PC-9 (cell line): ENCODE measurements around the gene ADAMTS19. TPM values are rescaled to one million over a fixed set of nuclear protein-coding genes. Genes with fewer than 3 reads are reported as not detected.

Experiments used
- BruUV-seq: library from RNA; stranded (reverse); fragments of 400-500 nt; replicated peaks from 2 replicates; lab custom pipeline; 2021; lab: Mats Ljungman, UMichigan
- CTCF ChIA-PET: fragments of 300-600 bp; sonication (Branson Sonifier 250); formaldehyde crosslinking; loops from one replicate; lab custom pipeline; 2022; ENCODE audit warnings: antibody characterized with exemption; lab: Charles Lee
- POLR2A ChIA-PET: fragments of 300-600 bp; sonication (Branson Sonifier 250); formaldehyde crosslinking; loops from one replicate; lab custom pipeline; 2022; ENCODE audit warnings: antibody characterized with exemption; ENCODE audit not compliant: unreplicated experiment; lab: Charles Lee
- DNase-seq, 2 experiments: peaks; one replicate each; pipeline versions ENCODE4 v3.0.0 to v3.0.0-alpha.2; 2015 to 2022; ENCODE audit warnings: mixed read lengths in 1 of 2
- H2AFZ ChIP-seq: fragments of 200-600 bp; sonication (generic); 2 replicates; pipeline ENCODE4 v1.8.1; 2017; ENCODE audit warnings: antibody characterized with exemption
- H3F3A ChIP-seq: fragments of 200-600 bp; sonication (generic); 2 replicates; pipeline ENCODE4 v1.8.1; 2017; ENCODE audit warnings: antibody characterized with exemption, mild to moderate bottlenecking, low read depth; ENCODE audit not compliant: insufficient read depth
- H3K27ac ChIP-seq: fragments of 200-600 bp; sonication (generic); 2 replicates; pipeline ENCODE4 v1.6.1; 2016; ENCODE audit warnings: mixed run types
- H3K27me3 ChIP-seq: fragments of 200-600 bp; sonication (generic); 2 replicates; pipeline ENCODE4 v1.6.1; 2016; ENCODE audit warnings: low read depth, mixed run types; ENCODE audit not compliant: insufficient read depth
- H3K36me3 ChIP-seq: fragments of 200-600 bp; sonication (generic); 2 replicates; pipeline ENCODE4 v1.6.1; 2016; ENCODE audit warnings: low read depth, mixed run types
- H3K4me1 ChIP-seq: fragments of 200-600 bp; sonication (generic); replicated peaks from 2 replicates; pipeline ENCODE4 v1.6.1; 2016; ENCODE audit warnings: mixed run types; ENCODE audit not compliant: insufficient read depth
- H3K4me2 ChIP-seq: fragments of 200-600 bp; sonication (generic); 2 replicates; pipeline ENCODE4 v1.6.1; 2017; ENCODE audit warnings: mixed run types
- H3K4me3 ChIP-seq: fragments of 200-600 bp; sonication (generic); 2 replicates; pipeline ENCODE4 v1.6.1; 2016; ENCODE audit warnings: mixed run types
- H3K79me2 ChIP-seq: fragments of 200-600 bp; sonication (generic); 2 replicates; pipeline ENCODE4 v1.6.1; 2017; ENCODE audit warnings: low read depth, mixed run types
- H3K9me2 ChIP-seq: fragments of 200-600 bp; sonication (generic); 2 replicates; pipeline ENCODE4 v1.8.1; 2017; ENCODE audit warnings: mild to moderate bottlenecking; ENCODE audit not compliant: insufficient read depth
- H3K9me3 ChIP-seq: fragments of 200-600 bp; sonication (generic); 2 replicates; pipeline ENCODE4 v1.8.1; 2016; ENCODE audit warnings: low read depth; ENCODE audit not compliant: insufficient read depth
- H4K20me1 ChIP-seq: fragments of 200-600 bp; sonication (generic); 2 replicates; pipeline ENCODE4 v1.8.1; 2017; ENCODE audit not compliant: insufficient read depth
- EZH2 ChIP-seq: fragments of 200-600 bp; sonication (generic); IDR thresholded peaks from 2 replicates; pipeline ENCODE4 v1.8.0; 2017; ENCODE audit warnings: antibody characterized with exemption, low read depth
- intact Hi-C: fragments of 100-400 bp; cut with micrococcal nuclease; formaldehyde crosslinking; loops from one replicate; pipeline ENCODE4 v1.10.0; 2022; ENCODE audit not compliant: unreplicated experiment
- total RNA-seq: library from RNA; stranded (reverse); gene quantifications from 2 replicates; pipeline ENCODE4 v1.2.3, GENCODE V29; 2021
- TF ChIP-seq, protein P1 (sequence below): fragments of 200-600 bp; sonication (generic); conservative IDR thresholded peaks from 2 replicates; pipeline ENCODE4 v1.6.1; 2017; ENCODE audit warnings: mixed run types, antibody characterized with exemption, mild to moderate bottlenecking, moderate library complexity

Gene ADAMTS19
- total RNA-seq, 1 experiment from 2014 or later = not detected

DNA sequence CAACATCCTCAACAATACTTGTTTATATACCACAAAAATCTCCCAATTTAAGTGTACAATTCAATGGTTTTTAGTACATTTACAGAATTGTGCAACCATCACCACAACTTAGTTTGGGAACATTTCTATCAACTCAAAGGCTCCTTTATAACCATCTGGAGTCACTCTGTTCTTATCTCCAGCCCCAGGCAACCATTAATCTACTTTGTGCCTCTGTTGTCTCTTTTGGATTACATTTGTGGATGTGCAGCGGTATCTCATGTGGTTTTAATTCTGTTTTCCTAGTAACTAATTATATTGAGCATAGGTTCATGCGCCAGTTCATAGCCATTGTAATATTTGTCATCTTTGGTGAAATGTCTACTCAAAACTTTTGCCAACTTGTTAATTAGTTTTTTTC lies 14.4 kb downstream of the ADAMTS19 start:
- POLR2A ChIA-PET = no interaction called here
- intact Hi-C loops = no loop called here
- Histone ChIP-seq H3K36me3 (no peaks in the 10 kb centered on the region), H3K27me3 (no peaks in the 10 kb centered on the region), H3K27ac (no peak overlapping the region), H4K20me1 (no peaks in the 10 kb centered on the region; the same call in 1 of the 2 replicates), H3K4me3 (no peak overlapping the region), H3K9me3 (no peaks in the 10 kb centered on the region), H3K4me2 (no peak overlapping the region), H3K79me2 (no peaks in the 10 kb centered on the region), H2AFZ (no peak overlapping the region), H3K9me2 (no peaks in the 10 kb centered on the region), H3K4me1 (no peaks in the 10 kb centered on the region), H3F3A (no peaks in the 10 kb centered on the region)
- no TSS peak for BruUV-seq
- TF ChIP-seq EZH2 = no peak
- TF ChIP-seq, protein P1, sequence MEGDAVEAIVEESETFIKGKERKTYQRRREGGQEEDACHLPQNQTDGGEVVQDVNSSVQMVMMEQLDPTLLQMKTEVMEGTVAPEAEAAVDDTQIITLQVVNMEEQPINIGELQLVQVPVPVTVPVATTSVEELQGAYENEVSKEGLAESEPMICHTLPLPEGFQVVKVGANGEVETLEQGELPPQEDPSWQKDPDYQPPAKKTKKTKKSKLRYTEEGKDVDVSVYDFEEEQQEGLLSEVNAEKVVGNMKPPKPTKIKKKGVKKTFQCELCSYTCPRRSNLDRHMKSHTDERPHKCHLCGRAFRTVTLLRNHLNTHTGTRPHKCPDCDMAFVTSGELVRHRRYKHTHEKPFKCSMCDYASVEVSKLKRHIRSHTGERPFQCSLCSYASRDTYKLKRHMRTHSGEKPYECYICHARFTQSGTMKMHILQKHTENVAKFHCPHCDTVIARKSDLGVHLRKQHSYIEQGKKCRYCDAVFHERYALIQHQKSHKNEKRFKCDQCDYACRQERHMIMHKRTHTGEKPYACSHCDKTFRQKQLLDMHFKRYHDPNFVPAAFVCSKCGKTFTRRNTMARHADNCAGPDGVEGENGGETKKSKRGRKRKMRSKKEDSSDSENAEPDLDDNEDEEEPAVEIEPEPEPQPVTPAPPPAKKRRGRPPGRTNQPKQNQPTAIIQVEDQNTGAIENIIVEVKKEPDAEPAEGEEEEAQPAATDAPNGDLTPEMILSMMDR = no peak
- CTCF ChIA-PET = no interaction called here
- DNase-seq = no peak

DNA sequence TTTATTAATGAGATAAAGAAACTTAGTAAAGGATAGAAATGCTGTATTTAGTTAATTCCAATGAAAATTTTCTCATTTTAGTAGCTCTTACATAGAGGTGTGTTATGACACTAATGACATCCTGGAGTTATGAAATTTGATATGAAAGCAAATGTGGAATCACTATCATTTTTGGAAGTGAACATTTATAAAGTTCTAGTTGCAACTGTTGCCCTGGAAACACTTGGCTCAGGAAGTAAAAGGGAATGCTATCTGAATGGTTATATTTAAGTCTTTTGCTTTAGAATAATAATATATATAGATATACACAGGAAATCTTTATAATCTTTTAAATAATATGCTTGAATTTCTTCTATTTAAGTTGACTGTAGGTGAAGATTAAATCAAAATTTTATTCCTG lies 16.7 kb downstream of the ADAMTS19 start:
- no peak for DNase-seq
- no peaks in the 10 kb centered on the region for H3K79me2 ChIP-seq
- no peaks in the 10 kb centered on the region for H3F3A ChIP-seq
- H3K9me2 ChIP-seq = no peaks in the 10 kb centered on the region
- TF ChIP-seq, protein P1 = no peak
- no peaks in the 10 kb centered on the region for H3K27me3 ChIP-seq
- no peak overlapping the region for H3K4me3 ChIP-seq
- H3K4me1 ChIP-seq = no peaks in the 10 kb centered on the region
- no peak overlapping the region for H2AFZ ChIP-seq
- no peaks in the 10 kb centered on the region; the same call in 1 of the 2 replicates for H4K20me1 ChIP-seq
- intact Hi-C loops = no loop called here
- H3K36me3 ChIP-seq = no peaks in the 10 kb centered on the region
- ChIA-PET POLR2A (no interaction called here), CTCF (no interaction called here)
- no peaks in the 10 kb centered on the region for H3K9me3 ChIP-seq
- H3K27ac ChIP-seq = no peak overlapping the region
- BruUV-seq = no TSS peak
- H3K4me2 ChIP-seq = no peak overlapping the region

DNA sequence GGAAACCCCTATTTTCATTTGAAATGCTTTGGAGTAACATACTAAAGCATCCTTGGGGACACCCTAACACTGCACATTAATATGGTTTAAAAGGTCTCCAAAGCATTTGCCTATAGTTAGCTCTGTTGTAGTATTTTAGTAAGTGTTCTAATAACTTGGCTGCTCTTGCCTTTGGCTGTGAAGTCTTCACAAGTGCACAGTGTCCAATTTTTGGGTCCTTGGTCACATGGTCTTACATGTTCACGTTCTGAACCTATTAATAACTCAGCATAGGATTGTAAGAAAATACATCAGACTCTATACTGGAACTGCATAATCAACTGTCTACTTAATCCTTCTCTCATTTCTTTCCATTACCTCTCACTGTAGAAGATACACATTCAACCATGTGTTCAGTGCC lies 17.4 kb downstream of the ADAMTS19 start:
- H3K4me1 ChIP-seq = no peaks in the 10 kb centered on the region
- no peak for DNase-seq
- no peaks in the 10 kb centered on the region for H3K9me2 ChIP-seq
- intact Hi-C loops = no loop called here
- TF ChIP-seq EZH2 = no peak
- TF ChIP-seq, protein P1 = no peak
- ChIA-PET CTCF (no interaction called here), POLR2A (interaction anchor here (0.6 kb wide), 1 partner anchor 31 kb away, joined by 3 read pairs; no protein-coding TSS in a partner anchor)
- no TSS peak for BruUV-seq
- no peak overlapping the region for H3K4me3 ChIP-seq
- no peak overlapping the region for H2AFZ ChIP-seq
- H3K36me3 ChIP-seq = no peaks in the 10 kb centered on the region
- H3K27me3 ChIP-seq = no peaks in the 10 kb centered on the region
- no peak overlapping the region for H3K27ac ChIP-seq
- no peaks in the 10 kb centered on the region for H3K79me2 ChIP-seq
- no peak overlapping the region for H3K4me2 ChIP-seq
- no peaks in the 10 kb centered on the region for H3F3A ChIP-seq
- H3K9me3 ChIP-seq = no peaks in the 10 kb centered on the region
- no peaks in the 10 kb centered on the region; the same call in 1 of the 2 replicates for H4K20me1 ChIP-seq
